ENCODE data around the gene EXPH5.
A peak's percentile ranks its signal among the peaks of the same experiment; 100 is the strongest.

The EXPH5 gene

GRCh38 chr11:108511851-108512474 lies 81.6 kb downstream of the EXPH5 start:
- peak; percentile 34 to 35 for DNase-seq (ENCODE audit: low read depth in 2 of 2)

DNA sequence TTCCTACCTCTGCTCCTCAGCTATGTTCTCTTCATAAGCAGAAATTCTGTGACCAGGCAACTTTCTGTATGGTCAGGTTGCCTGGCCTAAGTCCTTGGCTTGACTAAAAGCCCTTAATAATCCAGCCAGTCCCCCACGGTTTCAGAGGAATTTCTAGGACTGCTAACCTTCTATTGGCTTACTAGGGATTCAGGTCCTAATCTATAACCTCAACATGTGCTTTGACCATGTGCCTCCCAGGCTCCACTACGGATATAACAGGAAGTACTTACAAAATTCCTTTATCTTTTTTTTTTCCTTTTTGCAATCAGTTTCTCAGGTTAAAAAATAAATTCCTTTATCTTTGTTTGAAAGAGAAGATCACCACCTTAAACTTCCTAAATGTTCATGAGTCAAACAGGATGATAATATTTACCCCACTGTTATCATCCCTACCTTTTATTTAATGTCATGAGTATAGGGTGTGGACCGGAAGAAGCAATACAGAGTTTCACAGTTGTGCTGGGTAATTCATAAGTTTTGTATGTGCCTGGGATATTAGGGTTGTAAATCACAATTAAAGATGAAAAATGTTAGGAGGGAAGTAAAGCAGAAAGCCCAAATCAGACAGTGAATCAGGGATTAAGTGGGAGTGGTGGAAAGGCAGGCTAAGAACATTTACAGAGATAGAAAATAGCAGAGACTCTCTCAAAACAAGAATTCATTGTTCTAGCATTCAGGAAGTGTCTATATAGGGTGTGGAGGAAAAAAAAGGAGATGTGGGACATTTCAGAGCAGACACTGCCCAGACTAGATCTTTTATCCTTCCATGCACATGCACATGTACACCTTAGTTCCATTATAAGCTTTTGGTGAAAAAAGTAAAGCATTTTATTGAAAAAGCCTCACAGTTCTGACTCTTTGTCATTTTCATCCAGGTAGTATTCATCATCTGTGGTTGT lies 84.6 kb downstream of the EXPH5 start:
- no peak for DNase-seq (ENCODE audit: low read depth in 2 of 2)

DNA sequence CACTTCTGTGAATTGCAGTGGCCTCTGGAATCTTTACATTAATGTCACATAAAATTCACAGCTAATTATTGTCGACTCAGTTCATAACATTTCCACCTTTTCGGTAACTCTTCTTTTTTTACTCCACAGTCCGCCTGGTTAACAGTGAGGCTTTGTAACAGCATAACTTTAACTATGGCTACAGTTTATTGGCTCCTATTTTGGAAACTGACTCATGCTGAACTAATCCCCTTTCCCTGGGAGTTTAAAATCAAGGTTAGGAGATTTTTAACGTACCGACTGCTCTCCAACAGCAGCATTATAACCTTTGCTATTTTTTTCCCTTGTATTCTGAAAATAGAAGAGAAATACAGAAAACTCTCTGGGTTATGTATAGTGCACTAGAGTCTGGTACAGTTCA lies 92.2 kb downstream of the EXPH5 start:
- DNase-seq (ENCODE audit: low read depth in 2 of 2), result no peak

DNA sequence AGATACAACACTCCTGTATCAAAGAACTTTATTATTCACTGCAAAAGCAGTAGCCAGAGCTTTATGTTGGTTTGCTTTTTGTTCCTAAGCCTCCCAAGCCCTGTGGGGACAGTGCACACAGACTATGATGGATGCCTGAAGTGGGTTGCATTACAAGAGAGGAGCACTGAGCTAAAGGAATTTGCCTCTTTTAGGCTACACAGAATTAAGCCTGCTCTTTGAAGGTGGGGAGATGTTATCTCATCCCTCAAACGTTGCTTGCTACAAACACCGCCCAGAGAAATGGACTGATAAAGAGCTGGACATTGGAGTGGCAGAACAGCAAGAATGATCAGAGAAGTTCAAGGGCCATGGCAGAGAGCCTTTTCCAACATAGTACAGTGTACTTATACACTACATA lies 92.8 kb downstream of the EXPH5 start:
- DNase-seq (ENCODE audit: low read depth in 2 of 2), result no peak

- no peak for DNase-seq (ENCODE audit: low read depth in 2 of 2)
Measured at GRCh38 chr11:108500169-108500568, 93.4 kb downstream of the EXPH5 start.

DNA sequence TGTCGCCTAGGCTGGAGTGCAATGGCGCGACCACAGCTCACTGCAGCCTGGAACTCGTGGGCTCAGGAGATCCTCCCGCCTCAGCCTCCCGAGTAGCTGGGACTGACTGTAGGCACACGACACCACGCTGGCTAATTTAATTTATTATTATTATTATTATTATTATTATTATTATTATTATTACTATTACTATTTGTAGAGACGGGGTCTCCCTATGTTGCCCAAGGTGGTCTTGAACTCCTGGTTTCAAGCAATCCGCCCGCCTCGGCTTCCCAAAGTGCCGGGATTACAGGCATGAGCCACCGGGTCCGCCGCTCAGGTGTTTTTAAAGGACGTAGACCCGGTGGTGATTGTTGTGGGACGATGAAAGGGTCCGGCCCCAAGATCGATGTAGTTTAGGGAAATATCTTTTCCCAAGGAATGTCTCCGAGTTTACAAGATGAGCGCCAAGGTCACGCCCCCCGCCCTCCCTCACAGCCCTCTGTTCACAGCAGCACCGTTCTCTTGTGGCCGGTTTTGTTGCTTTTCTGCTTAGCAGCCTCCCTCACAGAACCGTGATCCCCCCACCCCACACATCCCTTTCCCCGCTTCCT lies 94.7 kb downstream of the EXPH5 start:
- DNase-seq (ENCODE audit: low read depth in 2 of 2), result no peak

DNA sequence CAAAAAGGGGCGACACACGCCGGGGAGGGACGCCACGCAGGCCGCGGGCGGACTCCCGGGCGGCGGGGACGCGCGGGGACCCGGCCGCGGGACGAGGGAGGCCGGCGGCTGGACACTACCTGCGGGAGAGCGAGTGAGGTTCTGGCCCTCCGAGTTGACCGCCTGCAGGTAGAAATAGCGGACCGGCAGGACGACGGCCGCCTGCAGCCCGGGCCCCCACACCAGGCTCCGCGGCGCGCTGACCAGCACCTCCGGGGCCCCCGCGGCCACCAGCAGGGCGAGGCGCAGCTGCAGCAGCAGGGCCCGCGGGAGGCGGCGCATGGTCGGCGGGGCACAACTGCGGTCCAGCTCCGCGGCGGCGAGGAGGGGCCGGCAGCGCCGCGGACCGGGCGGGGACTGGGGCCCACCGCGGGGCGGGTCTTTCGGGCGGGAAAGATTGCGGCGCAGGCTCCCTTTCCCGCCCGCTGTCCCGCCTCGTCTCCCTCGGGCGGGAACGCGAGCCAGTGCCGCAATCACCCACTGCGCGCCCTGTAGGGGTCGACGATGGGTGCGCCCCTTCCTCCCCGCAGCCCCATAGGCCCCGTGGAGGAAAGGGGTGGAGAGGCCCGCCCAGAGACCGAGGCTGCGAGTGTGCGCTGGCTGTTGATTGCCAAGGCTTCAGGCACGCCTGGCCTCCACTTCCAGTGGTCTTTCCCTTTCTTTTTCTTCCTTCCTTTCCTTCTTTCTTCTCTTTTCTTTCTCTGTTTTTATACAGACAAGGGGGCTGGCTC lies 95.3 kb downstream of the EXPH5 start, which contains the start of gene POGLUT3:
POGLUT3 (minus strand) TSS at position 339 of the 770 bp plus-strand sequence; CDS start at position 321, 18 bp downstream.
- peak in 1 of 2 experiments; percentile 17 for DNase-seq (ENCODE audit: low read depth in 2 of 2)

DNA sequence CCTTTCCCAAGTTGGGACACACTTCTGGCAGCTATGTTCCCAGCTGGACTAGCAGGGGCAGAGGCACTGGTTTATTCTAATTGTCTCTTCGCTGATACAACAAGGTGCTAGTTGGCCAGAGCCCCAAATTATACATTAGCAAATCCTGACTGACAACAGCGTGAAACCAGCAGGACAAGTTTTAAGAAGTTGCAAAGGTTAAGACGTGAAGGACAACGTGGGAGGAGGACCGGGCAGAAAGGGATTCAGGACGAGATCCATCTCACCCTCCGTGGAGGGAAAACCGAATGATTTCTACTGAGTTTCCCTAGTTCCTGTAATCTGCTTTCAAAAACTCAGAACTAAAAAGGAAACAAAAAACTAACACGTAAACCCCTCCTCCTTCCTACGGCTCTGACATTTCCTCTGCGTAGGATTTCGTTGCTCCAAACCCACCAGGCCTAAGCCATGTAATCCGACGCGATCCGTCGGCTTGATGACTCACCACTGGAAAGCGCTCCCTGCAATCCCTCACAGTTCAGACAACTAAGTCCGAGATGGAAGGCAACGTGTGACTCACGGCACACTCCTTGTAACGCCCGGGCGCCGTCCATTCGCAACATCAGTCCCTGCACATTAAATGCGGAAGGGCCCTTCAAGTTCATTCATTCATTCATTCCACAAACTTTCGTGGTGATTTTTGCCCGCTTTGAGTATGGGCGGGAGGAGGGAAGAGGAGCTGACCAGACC lies 96.1 kb downstream of the EXPH5 start:
- DNase-seq (ENCODE audit: low read depth in 2 of 2), result peak; percentile 96

DNA sequence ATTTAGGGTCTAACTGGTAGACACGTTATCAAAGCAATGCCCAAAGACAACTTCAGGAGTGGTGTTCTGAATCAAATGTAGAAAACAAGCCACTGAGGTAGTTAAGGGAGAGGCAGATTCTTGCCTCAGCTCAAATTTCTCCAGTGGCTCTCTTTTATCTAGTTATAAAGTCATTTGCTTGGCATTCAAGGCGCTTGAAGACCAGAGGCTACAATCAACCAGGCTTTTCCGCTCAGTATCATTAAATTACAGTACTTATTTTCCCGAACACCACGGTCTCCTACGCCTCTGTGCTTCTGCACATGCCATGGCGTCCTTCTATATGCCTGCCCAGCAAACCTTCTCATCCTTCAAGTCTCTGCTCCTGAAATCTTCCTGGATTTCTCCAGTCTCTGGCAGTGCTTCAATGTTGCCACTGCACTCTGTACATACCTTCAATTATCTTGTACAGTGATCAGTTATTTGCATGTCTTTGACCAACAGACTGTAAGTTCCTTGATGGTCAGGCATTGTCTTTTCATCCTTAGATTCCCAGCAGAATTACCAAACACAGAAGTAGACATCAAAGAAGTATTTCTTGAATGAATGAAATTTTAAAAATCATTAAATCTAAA lies 96.8 kb downstream of the EXPH5 start:
- no peak for DNase-seq (ENCODE audit: low read depth in 2 of 2)

DNA sequence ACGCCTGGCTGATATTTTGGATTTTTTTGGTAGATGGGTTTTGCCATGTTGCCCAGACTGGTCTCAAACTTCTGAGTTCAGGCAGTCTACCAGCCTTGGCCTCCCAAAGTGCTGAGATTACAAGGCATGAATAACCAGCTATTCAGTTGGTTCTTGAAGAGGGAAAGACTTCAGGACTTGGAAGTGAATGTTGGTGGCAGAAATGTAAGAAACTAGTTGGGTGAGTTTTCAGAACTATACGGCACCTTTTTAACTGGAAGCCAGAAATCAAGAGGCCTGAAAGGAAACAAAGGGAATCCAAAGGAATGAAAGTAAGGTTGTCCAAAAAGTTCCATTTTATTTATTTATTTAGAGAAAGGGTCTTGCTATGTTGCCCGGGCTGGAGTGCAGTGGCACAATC lies 98.2 kb downstream of the EXPH5 start:
- no peak for DNase-seq (ENCODE audit: low read depth in 2 of 2)

DNA sequence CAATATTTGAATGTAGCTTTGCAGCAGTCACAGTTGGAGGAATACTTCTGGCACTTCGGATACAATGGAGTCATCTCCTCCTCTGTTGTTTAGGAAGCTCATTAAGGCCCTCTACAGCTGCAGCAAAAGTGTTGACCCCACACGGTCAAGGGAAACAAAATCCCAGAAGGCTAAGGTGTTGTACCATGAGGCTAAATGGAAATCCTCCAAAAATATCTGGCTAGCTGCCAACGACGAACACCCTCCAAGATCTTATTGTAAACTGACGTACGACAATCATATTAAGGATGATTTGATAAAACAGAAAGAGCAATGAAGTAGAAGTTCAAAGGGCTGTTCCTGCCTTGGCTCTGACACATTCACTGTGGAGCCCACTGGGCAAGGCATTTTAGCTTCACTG lies 99.4 kb downstream of the EXPH5 start:
- no peak for DNase-seq (ENCODE audit: low read depth in 2 of 2)

DNA sequence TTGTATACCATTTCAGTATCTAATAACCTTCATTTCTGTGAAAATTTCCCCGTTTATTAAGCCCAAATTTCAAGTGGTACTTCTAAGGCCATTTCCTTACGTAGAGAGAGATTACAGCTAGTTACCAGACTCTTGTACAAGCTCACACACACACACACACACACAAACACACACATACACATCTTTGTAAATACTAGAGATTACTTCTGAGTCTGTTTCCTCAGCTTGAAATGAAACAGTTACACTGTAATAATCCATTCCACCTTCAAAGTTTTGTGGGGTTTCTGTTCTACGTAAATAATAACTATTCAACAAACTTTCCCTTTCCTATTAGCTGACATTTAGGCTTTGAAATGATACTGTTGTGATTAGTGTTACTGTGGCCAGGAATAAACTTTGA lies 101.6 kb downstream of the EXPH5 start:
- DNase-seq (ENCODE audit: low read depth in 2 of 2), result no peak

DNA sequence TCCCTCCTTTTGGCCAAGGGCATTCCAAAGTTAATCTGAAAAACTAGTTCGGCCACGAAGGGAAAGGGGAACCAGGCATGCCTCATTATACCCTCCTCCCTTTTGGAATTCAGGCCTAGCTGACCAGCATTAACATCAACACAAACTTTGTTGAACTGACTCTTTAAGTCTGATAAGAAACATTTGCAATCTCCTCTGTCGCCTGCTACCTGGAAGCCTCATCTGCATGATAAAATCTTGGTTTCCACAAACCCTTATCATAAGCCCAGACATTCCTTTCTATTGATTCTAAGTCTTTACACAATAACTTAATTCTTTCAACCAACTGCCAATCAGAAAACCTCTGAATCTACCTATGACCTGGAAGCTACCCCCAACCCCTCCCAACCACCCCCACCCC lies 106.7 kb downstream of the EXPH5 start:
- no peak for DNase-seq (ENCODE audit: low read depth in 2 of 2)

DNA sequence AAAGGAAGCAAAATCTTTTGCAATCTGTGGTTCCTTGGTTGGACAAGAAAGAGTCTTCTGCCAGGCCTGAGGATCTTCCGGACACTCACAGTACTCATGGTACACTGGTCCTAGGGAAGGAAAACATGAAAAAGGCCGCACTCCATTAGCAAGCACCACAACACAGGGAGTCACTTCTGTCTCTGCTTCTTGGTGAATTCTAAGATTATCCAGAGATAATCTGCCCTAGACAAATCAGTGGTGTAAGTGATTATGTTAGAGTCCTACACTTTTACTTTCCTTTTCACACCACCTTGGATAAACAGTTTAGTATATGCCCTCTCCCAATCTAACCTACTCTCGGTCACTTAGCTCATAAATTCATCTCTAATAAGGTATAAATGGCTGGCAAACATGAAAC lies 107.2 kb downstream of the EXPH5 start:
- no peak for DNase-seq (ENCODE audit: low read depth in 2 of 2)

GRCh38 chr11:108483163-108483562 lies 110.4 kb downstream of the EXPH5 start:
- DNase-seq (ENCODE audit: low read depth in 2 of 2), result no peak

GRCh38 chr11:108474664-108475463 lies 118.7 kb downstream of the EXPH5 start:
- DNase-seq (ENCODE audit: low read depth in 2 of 2), result no peak

GRCh38 chr11:108472681-108473080 lies 120.9 kb downstream of the EXPH5 start:
- no peak for DNase-seq (ENCODE audit: low read depth in 2 of 2)

DNA sequence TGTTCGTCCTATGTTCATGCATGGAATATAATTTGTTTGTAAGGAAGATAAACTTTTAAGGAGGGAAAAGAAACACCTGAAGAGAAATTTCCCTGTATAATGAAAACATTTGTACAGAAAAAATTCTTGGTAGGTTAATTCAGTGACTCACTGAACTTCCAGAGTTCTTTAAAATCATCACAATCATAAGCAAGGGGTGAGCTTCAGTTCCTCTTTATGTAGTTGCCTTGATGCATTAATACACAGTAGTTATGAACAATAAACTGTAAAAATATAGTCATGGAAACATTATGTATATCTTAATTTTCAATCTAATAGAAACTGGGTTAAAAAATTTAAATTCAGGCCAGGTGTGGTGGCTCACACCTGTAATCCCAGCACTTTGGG lies 125.1 kb downstream of the EXPH5 start:
- no peak for DNase-seq (ENCODE audit: low read depth in 2 of 2)

- DNase-seq (ENCODE audit: low read depth in 2 of 2), result peak; percentile 90 to 92
Measured at GRCh38 chr11:108467091-108467823, 126.3 kb downstream of the EXPH5 start, which contains the start of gene C11orf65. C11orf65 (minus strand) TSS chr11:108467529; CDS start chr11:108461559, 5,970 bp downstream.

Data from fibroblast of skin of left biceps (primary cell).